Transverse colon (tissue), 4 donors: ENCODE data around the gene CHST11. TPM values are rescaled to one million over a fixed set of nuclear protein-coding genes. Genes with fewer than 3 reads are reported as not detected.
A peak's percentile ranks its signal among the peaks of the same experiment; 100 is the strongest.

Source experiments
- DNase-seq: peaks from one replicate; pipeline ENCODE4 v3.0.0-alpha.2; 2019
- H3K27ac ChIP-seq, 4 donors: fragments of 200-600 bp; sonication (generic); 2 replicates each; pipeline ENCODE4 v1.5.1; 2016 to 2018; ENCODE audit warnings: inconsistent platforms in 4 of 4
- H3K27me3 ChIP-seq: fragments of 200-600 bp; sonication (generic); 2 replicates; pipeline ENCODE4 v1.5.1; 2017; ENCODE audit warnings: inconsistent platforms
- H3K36me3 ChIP-seq, 4 donors: fragments of 200-600 bp; sonication (generic); 2 replicates each; pipeline ENCODE4 v1.5.1; 2017 to 2019; ENCODE audit warnings: inconsistent platforms in 4 of 4
- H3K4me1 ChIP-seq, 4 donors: fragments of 200-600 bp; sonication (generic); 2 replicates each; pipeline ENCODE4 v1.5.1; 2017 to 2020; ENCODE audit warnings: inconsistent platforms in 4 of 4
- H3K4me3 ChIP-seq, 4 donors: fragments of 200-600 bp; sonication (generic); 1 replicate in 1 of 4; 2 replicates in 3 of 4; pipeline versions ENCODE4 v1.5.1 to v1.6.1; 2017 to 2019; ENCODE audit warnings: inconsistent platforms in 4 of 4
- H3K9me3 ChIP-seq, 2 donors: fragments of 200-600 bp; sonication (generic); 2 replicates each; pipeline ENCODE4 v1.5.1; 2017 to 2019; ENCODE audit warnings: inconsistent platforms in 2 of 2
- EP300 ChIP-seq: sonication (generic); formaldehyde crosslinking; IDR thresholded peaks from one replicate; pipeline ENCODE4 v1.6.1; 2017; ENCODE audit warnings: antibody characterized with exemption, low read depth
- POLR2A ChIP-seq: fragments of 450-650 bp; IDR thresholded peaks from one replicate; pipeline ENCODE4 v1.6.1; 2016; ENCODE audit warnings: antibody characterized with exemption, mild to moderate bottlenecking, moderate library complexity
- POLR2AphosphoS5 ChIP-seq, 3 donors: sonication (generic); formaldehyde crosslinking; IDR thresholded peaks; one replicate each; pipeline ENCODE4 v1.6.1; 2016; ENCODE audit warnings: antibody characterized with exemption in 3 of 3
- WGBS, 2 donors: methylation state at CpG; one replicate each; pipeline ENCODE4 v1.1.5; 2018; ENCODE audit warnings: low coverage in 1 of 2; 5-methylcytosine and 5-hydroxymethylcytosine counted together
- in situ Hi-C, 4 donors: fragments of 200-750 bp; cut with MboI; loops; one replicate each; pipeline versions ENCODE4 v1.15.0 to v1.15.1; 2017; ENCODE audit warnings: low sequenced_read_pairs in 3 of 4, low pct_ligation_motif_present in 1 of 4, low pct_unique_long_range_greater_than_20kb in 1 of 4
- intact Hi-C: fragments of 100-400 bp; cut with DNase I; formaldehyde crosslinking; loops from one replicate; pipeline ENCODE4 v1.15.1; 2023; ENCODE audit warnings: low total_unique reads
- total RNA-seq, 4 donors: library from RNA; depleted of rRNA; stranded (reverse); fragments of >200 nt; gene quantifications; one replicate each; pipeline ENCODE4 v1.1.0, GENCODE V29; 2016
- TF ChIP-seq, protein P1 (sequence below), 5 experiments: fragments of 200-600 bp in 3 of 5; fragments of 450-650 bp in 2 of 5; sonication (generic) in 3 of 5; IDR thresholded peaks; 1 replicate in 2 of 5; 2 replicates in 3 of 5; pipeline ENCODE4 v1.5.1; 2016 to 2017; ENCODE audit warnings: antibody characterized with exemption in 5 of 5, inconsistent platforms in 3 of 5, mild to moderate bottlenecking in 2 of 5, moderate library complexity in 1 of 5

CHST11 gene
- total RNA-seq, 4 donors from 2014 or later, result 4.2 to 123 (median 31.5) TPM

DNA sequence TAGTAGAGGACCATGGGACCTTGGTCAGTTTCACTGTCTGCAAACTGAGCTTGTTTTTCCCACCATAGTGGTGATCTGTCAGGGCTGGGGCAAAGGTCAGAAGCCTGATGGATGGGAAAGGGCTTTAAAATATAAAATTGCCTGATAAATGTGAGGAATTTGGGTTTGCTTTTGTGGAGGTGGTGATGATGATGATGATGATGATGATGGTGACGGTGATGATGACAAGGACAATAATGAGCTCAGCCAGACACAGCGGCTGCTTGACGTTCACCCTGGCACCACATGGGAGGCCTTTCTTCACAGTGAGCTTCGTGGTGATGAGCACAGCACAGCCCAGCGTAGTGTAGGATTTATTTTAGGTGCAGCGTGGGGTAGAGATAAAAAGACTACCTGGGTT lies 257.6 kb downstream of the CHST11 start:
- no peaks in the 10 kb centered on the region for H3K36me3 ChIP-seq
- intact Hi-C loops (no loop called here), in situ Hi-C loops (no loop called here)
- H3K4me1 ChIP-seq, result peaks cover 0 to 27% (median 11%) of the 10 kb centered on the region in 4 donors
- no peak overlapping the region for H3K4me3 ChIP-seq
- WGBS, 2 donors, result 91 to 100% methylated on average over 3 to 6 of the region's 6 CpGs
- DNase-seq, result no peak
- H3K9me3 ChIP-seq, result no peaks in the 10 kb centered on the region
- H3K27me3 ChIP-seq, result no peaks in the 10 kb centered on the region
- TF ChIP-seq POLR2AphosphoS5 (IDR thresholded peaks at IDR 0.05) (no peak), POLR2A (no peak), EP300 (no peak)
- TF ChIP-seq, protein P1, sequence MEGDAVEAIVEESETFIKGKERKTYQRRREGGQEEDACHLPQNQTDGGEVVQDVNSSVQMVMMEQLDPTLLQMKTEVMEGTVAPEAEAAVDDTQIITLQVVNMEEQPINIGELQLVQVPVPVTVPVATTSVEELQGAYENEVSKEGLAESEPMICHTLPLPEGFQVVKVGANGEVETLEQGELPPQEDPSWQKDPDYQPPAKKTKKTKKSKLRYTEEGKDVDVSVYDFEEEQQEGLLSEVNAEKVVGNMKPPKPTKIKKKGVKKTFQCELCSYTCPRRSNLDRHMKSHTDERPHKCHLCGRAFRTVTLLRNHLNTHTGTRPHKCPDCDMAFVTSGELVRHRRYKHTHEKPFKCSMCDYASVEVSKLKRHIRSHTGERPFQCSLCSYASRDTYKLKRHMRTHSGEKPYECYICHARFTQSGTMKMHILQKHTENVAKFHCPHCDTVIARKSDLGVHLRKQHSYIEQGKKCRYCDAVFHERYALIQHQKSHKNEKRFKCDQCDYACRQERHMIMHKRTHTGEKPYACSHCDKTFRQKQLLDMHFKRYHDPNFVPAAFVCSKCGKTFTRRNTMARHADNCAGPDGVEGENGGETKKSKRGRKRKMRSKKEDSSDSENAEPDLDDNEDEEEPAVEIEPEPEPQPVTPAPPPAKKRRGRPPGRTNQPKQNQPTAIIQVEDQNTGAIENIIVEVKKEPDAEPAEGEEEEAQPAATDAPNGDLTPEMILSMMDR (IDR thresholded peaks at IDR 0.05), result no peak
- H3K27ac ChIP-seq, result no peak overlapping the region

DNA sequence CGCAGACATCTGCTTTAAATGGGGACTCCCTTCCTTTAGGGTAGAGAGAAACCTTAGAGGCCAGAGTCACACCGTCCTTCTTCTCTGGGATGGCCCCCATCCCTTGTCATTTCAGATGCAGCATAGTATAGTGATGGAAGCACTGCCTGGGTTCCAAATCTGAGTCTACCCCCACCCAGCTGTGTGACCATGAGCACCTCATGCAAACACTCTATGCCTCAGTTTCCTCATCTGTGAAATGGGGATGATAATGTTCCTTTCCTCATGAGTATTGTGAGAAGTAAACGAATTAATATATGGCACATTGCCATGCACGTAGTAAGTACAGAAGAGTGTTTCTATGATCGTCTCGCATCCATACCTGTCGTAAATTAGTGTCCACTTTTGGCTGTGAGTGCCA lies 259.4 kb downstream of the CHST11 start:
- Histone ChIP-seq H3K27ac (no peak overlapping the region), H3K4me1 (peaks cover 0 to 33% (median 7%) of the 10 kb centered on the region in 4 donors), H3K9me3 (no peaks in the 10 kb centered on the region), H3K36me3 (no peaks in the 10 kb centered on the region), H3K27me3 (no peaks in the 10 kb centered on the region), H3K4me3 (no peak overlapping the region)
- DNase-seq, result no peak
- in situ Hi-C loops (no loop called here), intact Hi-C loops (no loop called here)
- no peak for TF ChIP-seq POLR2AphosphoS5 (IDR thresholded peaks at IDR 0.05)
- TF ChIP-seq POLR2A, result no peak
- TF ChIP-seq, protein P1 (IDR thresholded peaks at IDR 0.05), result no peak
- TF ChIP-seq EP300, result no peak
- 82 to 89% methylated on average over 6 to 7 of the region's 7 CpGs for WGBS, 2 donors

DNA sequence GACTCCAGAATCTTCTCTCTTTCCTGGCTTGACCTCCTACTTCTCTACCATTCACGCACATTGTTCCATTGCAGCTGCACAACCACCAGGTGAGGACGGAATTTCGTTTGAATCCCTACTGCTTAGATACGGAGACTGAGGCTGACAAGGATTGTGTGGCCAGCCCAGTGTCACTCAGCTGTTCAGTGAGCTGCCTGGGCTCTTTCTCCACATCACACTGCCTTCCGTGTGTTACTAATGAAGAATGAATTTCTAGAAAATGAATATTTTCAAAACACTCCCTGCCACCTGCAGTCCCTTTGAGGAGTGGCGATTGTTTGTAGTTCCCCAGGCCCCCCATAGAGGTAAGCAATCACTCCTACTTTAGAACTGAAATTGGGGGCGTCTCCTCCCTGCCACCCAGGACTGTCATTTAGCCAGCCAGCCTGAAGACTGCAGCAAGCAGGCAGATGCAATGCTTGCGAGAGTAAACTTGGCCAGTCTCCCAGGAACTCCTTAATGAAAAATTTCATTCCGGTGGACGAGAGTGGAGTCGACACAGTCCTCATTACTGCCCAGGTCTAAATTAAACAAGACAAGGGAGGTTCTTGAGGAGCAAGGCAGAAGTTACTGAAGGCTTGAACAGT lies 261.7 kb downstream of the CHST11 start:
- Histone ChIP-seq H3K27ac (peak overlapping the region in 3 of 4 donors; percentile 11 to 80 (median 14)), H3K9me3 (no peaks in the 10 kb centered on the region), H3K36me3 (no peaks in the 10 kb centered on the region), H3K27me3 (no peaks in the 10 kb centered on the region), H3K4me1 (peaks cover 0 to 32% (median 6%) of the 10 kb centered on the region in 4 donors), H3K4me3 (no peak overlapping the region)
- WGBS, 2 donors, result 18 to 62% methylated on average over 3 to 11 of the region's 11 CpGs
- TF ChIP-seq POLR2A (no peak), EP300 (no peak), POLR2AphosphoS5 (IDR thresholded peaks at IDR 0.05) (no peak)
- TF ChIP-seq, protein P1 (IDR thresholded peaks at IDR 0.05), result no peak
- intact Hi-C loops, result no loop called here
- DNase-seq, result no peak
- in situ Hi-C loops, result no loop called here

DNA sequence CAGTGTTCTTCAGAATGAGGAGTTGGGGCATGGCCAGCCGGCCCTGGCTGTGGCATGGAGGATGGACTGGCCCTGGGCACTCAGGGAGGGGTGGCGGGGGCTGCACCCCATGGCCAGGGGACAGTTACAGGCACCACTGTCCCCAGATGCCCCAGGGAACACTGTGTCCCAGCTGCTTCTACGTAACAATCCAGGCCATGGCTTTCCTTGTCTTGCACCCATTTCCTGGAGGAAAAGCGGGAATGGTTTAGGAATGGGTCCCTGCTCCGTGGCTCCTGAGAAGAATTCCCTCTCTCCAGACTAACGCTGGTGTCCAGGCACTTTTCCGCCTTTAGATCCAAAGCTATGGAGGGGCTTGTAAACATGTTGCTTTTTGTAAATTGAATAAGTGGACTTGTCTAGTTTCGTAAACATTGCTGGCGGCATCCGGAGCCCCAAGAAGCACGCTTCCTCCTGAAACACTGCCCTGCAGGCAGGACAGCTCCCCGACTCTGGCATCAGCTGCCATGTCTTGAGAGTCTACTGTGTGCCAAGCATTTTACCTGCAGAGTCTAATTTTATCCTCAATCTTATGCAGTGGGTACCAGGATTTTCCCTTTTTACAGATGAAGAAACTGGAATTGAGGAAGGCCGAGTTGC lies 263.1 kb downstream of the CHST11 start:
- Histone ChIP-seq H3K9me3 (no peaks in the 10 kb centered on the region), H3K36me3 (no peaks in the 10 kb centered on the region), H3K4me3 (peak overlapping the region in 1 of 4 donors; percentile 35), H3K27me3 (no peaks in the 10 kb centered on the region), H3K27ac (peak overlapping the region; percentile 62 to 80 (median 70)), H3K4me1 (peaks cover 0 to 32% (median 6%) of the 10 kb centered on the region in 4 donors)
- intact Hi-C loops, result no loop called here
- WGBS, 2 donors, result 84 to 87% methylated on average over 6 to 13 of the region's 13 CpGs
- no peak for DNase-seq
- in situ Hi-C loops, result no loop called here
- TF ChIP-seq POLR2AphosphoS5 (IDR thresholded peaks at IDR 0.05) (no peak), EP300 (no peak), POLR2A (no peak)
- TF ChIP-seq, protein P1 (IDR thresholded peaks at IDR 0.05), result no peak
